Activated CD8-positive, alpha-beta memory T cell treated with anti-CD3 and anti-CD28 coated beads for 36 hours (primary cell): ENCODE data around the gene ZNF79. TPM values are rescaled to one million over a fixed set of nuclear protein-coding genes. Genes with fewer than 3 reads are reported as not detected.

Experiments
- CTCF ChIA-PET: fragments of 350-600 bp; sonication (Branson Sonifier 250); formaldehyde crosslinking; loops from one replicate; lab custom pipeline; 2021; ENCODE audit warnings: antibody characterized with exemption; lab: Charles Lee
- POLR2A ChIA-PET: fragments of 350-600 bp; sonication (Branson Sonifier 250); formaldehyde crosslinking; loops from one replicate; lab custom pipeline; 2021; ENCODE audit warnings: antibody characterized with exemption; lab: Charles Lee
- total RNA-seq, 2 experiments: library from RNA; stranded (reverse); gene quantifications; one replicate each; pipeline ENCODE4 v1.2.3, GENCODE V29; 2021

Gene ZNF79
- 10 to 100 TPM; 14.3 to 16.0 TPM for total RNA-seq

DNA sequence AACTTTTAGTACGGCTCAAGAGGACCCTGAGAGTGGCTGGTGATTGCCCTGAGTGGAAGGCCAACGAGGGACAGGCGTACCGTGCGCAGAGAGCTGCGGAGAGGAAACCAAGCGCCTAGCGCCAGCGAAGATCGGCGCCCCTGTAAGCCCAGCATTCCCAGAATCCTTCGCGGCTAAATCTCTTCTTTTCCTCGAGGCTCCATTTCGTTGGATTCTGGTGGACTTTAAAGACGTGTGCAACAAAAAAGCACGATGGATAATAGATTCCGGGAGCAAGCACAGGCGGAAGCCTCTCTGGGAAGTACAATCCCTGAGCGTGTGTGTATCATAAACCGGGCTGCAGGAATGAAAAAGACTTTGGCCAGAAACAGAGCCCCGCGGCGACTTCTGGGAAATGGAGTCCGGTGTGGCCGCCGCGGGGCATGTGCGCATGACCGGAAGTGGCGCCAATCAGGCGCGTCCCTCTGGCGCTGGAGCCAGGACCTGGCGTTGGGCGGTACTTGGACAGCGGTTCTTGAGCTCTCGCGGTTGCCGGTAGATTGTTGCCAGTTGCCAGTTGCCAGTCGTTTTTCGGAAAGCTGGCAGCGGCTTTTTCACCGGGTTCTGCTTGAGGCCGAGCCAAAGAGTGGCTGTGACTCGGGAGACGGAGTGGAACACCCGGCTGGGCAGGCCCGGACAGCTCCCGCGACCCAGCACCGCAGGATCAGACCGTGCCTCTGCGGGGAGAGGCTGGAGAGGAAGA lies at the start of gene ZNF79:
TSS of gene ZNF79 (plus strand) at position 449 of the 742 bp plus-strand sequence. CDS start 406 bp downstream, outside the sequence.
- ChIA-PET POLR2A (interaction anchor here (0.7 to 3.1 kb wide), 5 partner anchors 22 to 361 kb away, joined by 3 to 27 read pairs (median 5); partner anchors contain the start of genes LRSAM1, RPL12 and SLC2A8), CTCF (interaction anchor here (1.2 to 1.8 kb wide), 3 partner anchors 20 to 209 kb away, joined by 3 to 7 read pairs (median 5); partner anchors contain the start of gene SLC2A8)

- CTCF ChIA-PET = interaction anchor here (0.6 kb wide), 1 partner anchor 9 kb away, joined by 3 read pairs; no protein-coding TSS in a partner anchor
- POLR2A ChIA-PET = no interaction called here
Measured at GRCh38 chr9:127380479-127380878, 43.7 kb upstream of the ZNF79 start.

DNA sequence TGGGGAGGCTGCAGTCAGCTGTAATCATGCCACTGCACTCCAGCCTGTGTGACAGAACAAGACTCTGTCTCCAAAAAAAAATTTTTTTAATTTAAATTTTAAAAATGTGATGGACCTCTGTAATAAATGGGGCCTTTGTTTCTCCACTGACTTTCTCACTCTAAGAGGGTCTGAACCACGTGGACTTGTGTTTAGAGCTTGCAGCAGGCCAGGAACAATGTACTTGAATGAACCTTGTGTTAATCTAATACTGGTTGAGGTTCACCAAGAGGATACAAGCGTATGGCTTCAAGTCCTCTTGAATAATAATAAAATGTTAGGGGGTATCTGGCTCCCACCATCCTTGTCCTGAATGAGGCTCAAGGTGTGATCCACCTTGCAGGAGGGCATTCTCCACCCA lies 41.6 kb upstream of the ZNF79 start:
- CTCF ChIA-PET = no interaction called here
- POLR2A ChIA-PET = no interaction called here

GRCh38 chr9:127384016-127384730 lies 40.0 kb upstream of the ZNF79 start:
- POLR2A ChIA-PET = no interaction called here
- CTCF ChIA-PET = no interaction called here

DNA sequence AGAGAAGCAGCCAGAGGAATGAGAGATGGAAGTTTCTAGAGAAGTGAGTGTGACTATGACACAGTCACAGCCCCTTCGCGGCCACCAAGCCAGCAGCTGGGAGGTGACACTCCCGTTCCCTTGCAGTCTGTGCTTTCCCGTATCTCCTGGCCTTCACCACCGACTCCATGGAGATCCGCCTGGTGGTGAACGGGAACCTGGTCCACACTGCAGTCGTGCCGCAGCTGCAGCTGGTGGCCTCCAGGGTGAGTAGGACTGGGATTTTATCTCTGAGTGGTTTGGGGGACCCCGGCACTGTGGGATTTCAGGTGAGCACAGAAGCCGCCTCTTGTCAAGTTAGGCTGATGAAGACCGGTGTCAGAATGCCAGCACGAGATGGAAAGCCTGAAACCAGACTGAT lies 39.3 kb upstream of the ZNF79 start:
- CTCF ChIA-PET = no interaction called here
- POLR2A ChIA-PET = no interaction called here

- POLR2A ChIA-PET = no interaction called here
- CTCF ChIA-PET = no interaction called here
Measured at GRCh38 chr9:127386249-127386648, 37.9 kb upstream of the ZNF79 start.

- ChIA-PET POLR2A (interaction anchor here (0.6 kb wide), 1 partner anchor 20 kb away, joined by 9 read pairs; no protein-coding TSS in a partner anchor), CTCF (interaction anchor here (0.7 to 1.5 kb wide), 3 partner anchors 9 to 64 kb away, joined by 3 read pairs; partner anchors contain the start of genes LRSAM1 and RPL12)
Measured at GRCh38 chr9:127386981-127387380, 37.2 kb upstream of the ZNF79 start.

GRCh38 chr9:127388037-127388855 lies 35.9 kb upstream of the ZNF79 start:
- POLR2A ChIA-PET = interaction anchor here (0.7 to 1.6 kb wide), 5 partner anchors 9 to 59 kb away, joined by 3 to 11 read pairs (median 4); partner anchors contain the start of genes SLC2A8 and ZNF79

DNA sequence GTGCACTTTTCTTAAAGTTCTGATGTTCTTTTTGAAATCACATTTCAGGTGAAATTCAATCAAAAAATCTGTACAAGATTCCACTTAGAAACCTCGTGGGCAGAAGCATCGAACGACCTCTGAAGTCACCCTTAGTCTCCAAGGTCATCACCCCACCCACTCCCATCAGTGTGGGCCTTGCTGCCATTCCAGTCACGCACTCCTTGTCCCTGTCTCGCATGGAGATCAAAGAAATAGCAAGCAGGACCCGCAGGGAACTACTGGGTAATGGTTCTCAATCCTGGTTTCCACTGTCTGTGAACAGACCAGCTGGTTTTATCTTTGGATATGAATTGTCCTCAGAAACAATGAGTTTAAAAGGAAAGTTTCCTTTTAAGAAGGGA lies 35.3 kb upstream of the ZNF79 start:
- ChIA-PET CTCF (interaction anchor here (0.7 kb wide), 1 partner anchor 63 kb away, joined by 4 read pairs; no protein-coding TSS in a partner anchor), POLR2A (interaction anchor here (1.0 to 1.6 kb wide), 3 partner anchors 8 to 58 kb away, joined by 3 to 11 read pairs (median 4); partner anchors contain the start of genes SLC2A8 and ZNF79)

More at GRCh38 chr9:127388037-127388855, 35.9 kb upstream of the ZNF79 start:
- CTCF ChIA-PET = interaction anchor here (0.6 to 1.5 kb wide), 5 partner anchors 11 to 691 kb away, joined by 3 to 4 read pairs (median 4); no protein-coding TSS in a partner anchor

GRCh38 chr9:127389381-127390247 lies 34.6 kb upstream of the ZNF79 start:
- CTCF ChIA-PET = interaction anchor here (0.6 to 0.7 kb wide), 2 partner anchors 9 to 34 kb away, joined by 3 to 5 read pairs; no protein-coding TSS in a partner anchor
- POLR2A ChIA-PET = no interaction called here

DNA sequence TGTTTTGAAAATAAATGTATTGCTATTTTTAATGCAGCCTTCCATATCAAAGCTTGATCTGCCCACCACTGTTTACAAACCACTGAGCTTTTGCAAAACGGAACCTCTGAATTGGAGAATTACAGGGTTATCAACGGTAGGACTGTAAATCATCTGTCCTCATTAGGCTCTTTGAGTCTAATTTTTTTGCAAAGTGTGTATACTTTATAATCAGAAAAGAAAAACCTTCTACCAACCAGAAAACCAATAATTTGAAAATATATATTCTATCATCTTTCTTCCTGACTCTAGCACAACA lies 34.0 kb upstream of the ZNF79 start:
- ChIA-PET POLR2A (no interaction called here), CTCF (interaction anchor here (0.6 kb wide), 1 partner anchor 10 kb away, joined by 3 read pairs; no protein-coding TSS in a partner anchor)

GRCh38 chr9:127390563-127390962 lies 33.6 kb upstream of the ZNF79 start:
- ChIA-PET POLR2A (no interaction called here), CTCF (no interaction called here)

GRCh38 chr9:127392166-127392565 lies 32.0 kb upstream of the ZNF79 start:
- ChIA-PET CTCF (no interaction called here), POLR2A (no interaction called here)

GRCh38 chr9:127392976-127393375 lies 31.2 kb upstream of the ZNF79 start:
- ChIA-PET CTCF (no interaction called here), POLR2A (no interaction called here)

DNA sequence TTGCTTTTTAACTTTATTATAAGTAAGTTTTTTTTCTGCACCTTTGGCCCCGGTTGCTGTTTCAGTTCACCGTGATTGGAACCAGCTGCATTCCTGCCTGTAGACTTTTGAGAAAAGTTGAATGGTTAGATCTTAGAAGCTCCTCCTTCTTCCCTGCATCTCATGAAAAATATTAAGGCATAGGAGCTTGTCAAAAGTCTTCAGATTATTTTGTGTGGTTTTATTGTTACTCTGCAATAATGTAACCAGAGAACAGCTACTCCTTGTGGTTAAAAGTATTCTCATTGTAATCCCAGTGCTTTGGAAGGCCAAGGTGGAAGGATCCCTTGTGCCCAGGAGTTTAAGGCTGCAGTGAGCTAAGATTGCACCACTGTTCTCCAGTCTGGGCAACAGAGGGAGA lies 30.5 kb upstream of the ZNF79 start:
- ChIA-PET CTCF (no interaction called here), POLR2A (no interaction called here)

- ChIA-PET POLR2A (interaction anchor here (1.0 kb wide), 1 partner anchor 29 kb away, joined by 3 read pairs; the partner anchor contains the start of gene ZNF79), CTCF (interaction anchor here (1.1 kb wide), 1 partner anchor 8 kb away, joined by 3 read pairs; no protein-coding TSS in a partner anchor)
Measured at GRCh38 chr9:127395497-127396252, 28.5 kb upstream of the ZNF79 start.

GRCh38 chr9:127396253-127396807 lies 27.9 kb upstream of the ZNF79 start:
- POLR2A ChIA-PET = interaction anchor here (0.5 to 1.0 kb wide), 4 partner anchors 8 to 105 kb away, joined by 3 to 8 read pairs (median 4); partner anchors contain the start of gene ZNF79

More at GRCh38 chr9:127396253-127396807, 27.9 kb upstream of the ZNF79 start:
- CTCF ChIA-PET = interaction anchor here (1.0 to 1.4 kb wide), 7 partner anchors 9 to 182 kb away, joined by 3 to 7 read pairs (median 4); partner anchors contain the start of gene ZNF79
